Activated naive CD8-positive, alpha-beta T cell (primary cell): ENCODE measurements around the gene XDH.

Experiments
- H3K27ac Mint-ChIP-seq: one replicate; pipeline ENCODE4 v1.8.0; 2021; ENCODE audit warnings: mixed read lengths
- H3K27me3 Mint-ChIP-seq: one replicate; pipeline ENCODE4 v1.8.0; 2021; ENCODE audit warnings: mixed read lengths
- H3K36me3 Mint-ChIP-seq: one replicate; pipeline ENCODE4 v1.8.0; 2021; ENCODE audit warnings: mixed read lengths
- H3K4me1 Mint-ChIP-seq: one replicate; pipeline ENCODE4 v1.8.0; 2021; ENCODE audit warnings: low read depth, mixed read lengths
- H3K4me3 Mint-ChIP-seq: one replicate; pipeline ENCODE4 v1.8.0; 2021; ENCODE audit warnings: mild to moderate bottlenecking, mixed read lengths
- H3K9me3 Mint-ChIP-seq: one replicate; pipeline ENCODE4 v1.8.0; 2021; ENCODE audit warnings: low read depth, mixed read lengths

The XDH gene

GRCh38 chr2:31365348-31365747 lies 49.2 kb downstream of the XDH start:
- no peaks in the 10 kb centered on the region for H3K36me3 Mint-ChIP-seq
- H3K4me1 Mint-ChIP-seq: no peaks in the 10 kb centered on the region

GRCh38 chr2:31363956-31364750 lies 50.4 kb downstream of the XDH start:
- no peaks in the 10 kb centered on the region for H3K36me3 Mint-ChIP-seq
- peaks cover 6% of the 10 kb centered on the region for H3K27me3 Mint-ChIP-seq
- H3K27ac Mint-ChIP-seq: no peak overlapping the region
- no peaks in the 10 kb centered on the region for H3K4me1 Mint-ChIP-seq
- no peaks in the 10 kb centered on the region for H3K9me3 Mint-ChIP-seq
- H3K4me3 Mint-ChIP-seq: no peak overlapping the region

More at GRCh38 chr2:31365348-31365747, 49.2 kb downstream of the XDH start:
- no peaks in the 10 kb centered on the region for H3K9me3 Mint-ChIP-seq
- H3K27me3 Mint-ChIP-seq: peaks cover 3% of the 10 kb centered on the region
- no peak overlapping the region for H3K27ac Mint-ChIP-seq
- no peak overlapping the region for H3K4me3 Mint-ChIP-seq

GRCh38 chr2:31362581-31362980 lies 52.0 kb downstream of the XDH start:
- Mint-ChIP-seq H3K27ac (no peak overlapping the region), H3K4me1 (no peaks in the 10 kb centered on the region), H3K4me3 (no peak overlapping the region), H3K9me3 (no peaks in the 10 kb centered on the region), H3K27me3 (peaks cover 10% of the 10 kb centered on the region), H3K36me3 (no peaks in the 10 kb centered on the region)

GRCh38 chr2:31359229-31359628 lies 55.3 kb downstream of the XDH start:
- Mint-ChIP-seq H3K4me3 (no peak overlapping the region), H3K9me3 (peaks cover 4% of the 10 kb centered on the region), H3K27ac (no peak overlapping the region), H3K36me3 (no peaks in the 10 kb centered on the region), H3K27me3 (peaks cover 19% of the 10 kb centered on the region), H3K4me1 (no peaks in the 10 kb centered on the region)

GRCh38 chr2:31354837-31355236 lies 59.7 kb downstream of the XDH start:
- Mint-ChIP-seq H3K36me3 (no peaks in the 10 kb centered on the region), H3K27ac (no peak overlapping the region), H3K4me3 (no peak overlapping the region), H3K4me1 (no peaks in the 10 kb centered on the region), H3K27me3 (peaks cover 25% of the 10 kb centered on the region), H3K9me3 (peaks cover 4% of the 10 kb centered on the region)

- Mint-ChIP-seq H3K4me3 (no peak overlapping the region), H3K27me3 (peaks cover 21% of the 10 kb centered on the region), H3K4me1 (no peaks in the 10 kb centered on the region), H3K9me3 (peaks cover 4% of the 10 kb centered on the region), H3K27ac (no peak overlapping the region), H3K36me3 (no peaks in the 10 kb centered on the region)
Measured at GRCh38 chr2:31353179-31353578, 61.4 kb downstream of the XDH start.

GRCh38 chr2:31349684-31350083 lies 64.9 kb downstream of the XDH start:
- Mint-ChIP-seq H3K9me3 (no peaks in the 10 kb centered on the region), H3K4me1 (no peaks in the 10 kb centered on the region), H3K4me3 (no peak overlapping the region), H3K27ac (no peak overlapping the region), H3K36me3 (no peaks in the 10 kb centered on the region), H3K27me3 (peaks cover 9% of the 10 kb centered on the region)

GRCh38 chr2:31349160-31349559 lies 65.4 kb downstream of the XDH start:
- no peak overlapping the region for H3K27ac Mint-ChIP-seq
- no peaks in the 10 kb centered on the region for H3K36me3 Mint-ChIP-seq
- peaks cover 9% of the 10 kb centered on the region for H3K27me3 Mint-ChIP-seq
- no peaks in the 10 kb centered on the region for H3K9me3 Mint-ChIP-seq
- no peak overlapping the region for H3K4me3 Mint-ChIP-seq
- H3K4me1 Mint-ChIP-seq: no peaks in the 10 kb centered on the region

- no peaks in the 10 kb centered on the region for H3K4me1 Mint-ChIP-seq
- no peaks in the 10 kb centered on the region for H3K9me3 Mint-ChIP-seq
- H3K36me3 Mint-ChIP-seq: no peaks in the 10 kb centered on the region
- peaks cover 6% of the 10 kb centered on the region for H3K27me3 Mint-ChIP-seq
- H3K27ac Mint-ChIP-seq: no peak overlapping the region
- no peak overlapping the region for H3K4me3 Mint-ChIP-seq
Measured at GRCh38 chr2:31348618-31349017, 65.9 kb downstream of the XDH start.

GRCh38 chr2:31347750-31348149 lies 66.8 kb downstream of the XDH start:
- H3K36me3 Mint-ChIP-seq: no peaks in the 10 kb centered on the region
- H3K4me1 Mint-ChIP-seq: no peaks in the 10 kb centered on the region
- H3K9me3 Mint-ChIP-seq: no peaks in the 10 kb centered on the region
- H3K4me3 Mint-ChIP-seq: no peak overlapping the region
- H3K27ac Mint-ChIP-seq: no peak overlapping the region
- H3K27me3 Mint-ChIP-seq: peaks cover 4% of the 10 kb centered on the region

GRCh38 chr2:31347319-31347718 lies 67.2 kb downstream of the XDH start:
- Mint-ChIP-seq H3K4me3 (no peak overlapping the region), H3K27me3 (peaks cover 4% of the 10 kb centered on the region), H3K4me1 (no peaks in the 10 kb centered on the region), H3K36me3 (no peaks in the 10 kb centered on the region), H3K9me3 (no peaks in the 10 kb centered on the region), H3K27ac (no peak overlapping the region)

GRCh38 chr2:31344447-31344846 lies 70.1 kb downstream of the XDH start:
- peaks cover 1% of the 10 kb centered on the region for H3K27me3 Mint-ChIP-seq
- H3K9me3 Mint-ChIP-seq: no peaks in the 10 kb centered on the region
- H3K36me3 Mint-ChIP-seq: no peaks in the 10 kb centered on the region
- H3K4me3 Mint-ChIP-seq: no peak overlapping the region
- no peak overlapping the region for H3K27ac Mint-ChIP-seq
- no peaks in the 10 kb centered on the region for H3K4me1 Mint-ChIP-seq

GRCh38 chr2:31341351-31341750 lies 73.2 kb downstream of the XDH start:
- Mint-ChIP-seq H3K4me3 (no peak overlapping the region), H3K27me3 (peaks cover 1% of the 10 kb centered on the region), H3K4me1 (no peaks in the 10 kb centered on the region), H3K9me3 (no peaks in the 10 kb centered on the region), H3K36me3 (no peaks in the 10 kb centered on the region), H3K27ac (no peak overlapping the region)

- no peak overlapping the region for H3K27ac Mint-ChIP-seq
- H3K4me1 Mint-ChIP-seq: no peaks in the 10 kb centered on the region
- no peaks in the 10 kb centered on the region for H3K9me3 Mint-ChIP-seq
- no peaks in the 10 kb centered on the region for H3K36me3 Mint-ChIP-seq
- H3K27me3 Mint-ChIP-seq: peaks cover 1% of the 10 kb centered on the region
- no peak overlapping the region for H3K4me3 Mint-ChIP-seq
Measured at GRCh38 chr2:31339696-31340095, 74.8 kb downstream of the XDH start.

- Mint-ChIP-seq H3K9me3 (no peaks in the 10 kb centered on the region), H3K36me3 (no peaks in the 10 kb centered on the region), H3K27ac (no peak overlapping the region), H3K4me1 (no peaks in the 10 kb centered on the region), H3K27me3 (no peaks in the 10 kb centered on the region), H3K4me3 (no peak overlapping the region)
Measured at GRCh38 chr2:31337860-31338259, 76.7 kb downstream of the XDH start.

- H3K36me3 Mint-ChIP-seq: no peaks in the 10 kb centered on the region
- no peak overlapping the region for H3K4me3 Mint-ChIP-seq
- H3K9me3 Mint-ChIP-seq: no peaks in the 10 kb centered on the region
- H3K27ac Mint-ChIP-seq: no peak overlapping the region
- H3K4me1 Mint-ChIP-seq: no peaks in the 10 kb centered on the region
- no peaks in the 10 kb centered on the region for H3K27me3 Mint-ChIP-seq
Measured at GRCh38 chr2:31337197-31337596, 77.3 kb downstream of the XDH start.
